ENCODE results near the gene SLC16A4.

Gene SLC16A4

GRCh38 chr1:110433213-110433612 is 42.4 kb upstream of the SLC16A4 start:
- POLR2A ChIA-PET = no interaction called here

DNA sequence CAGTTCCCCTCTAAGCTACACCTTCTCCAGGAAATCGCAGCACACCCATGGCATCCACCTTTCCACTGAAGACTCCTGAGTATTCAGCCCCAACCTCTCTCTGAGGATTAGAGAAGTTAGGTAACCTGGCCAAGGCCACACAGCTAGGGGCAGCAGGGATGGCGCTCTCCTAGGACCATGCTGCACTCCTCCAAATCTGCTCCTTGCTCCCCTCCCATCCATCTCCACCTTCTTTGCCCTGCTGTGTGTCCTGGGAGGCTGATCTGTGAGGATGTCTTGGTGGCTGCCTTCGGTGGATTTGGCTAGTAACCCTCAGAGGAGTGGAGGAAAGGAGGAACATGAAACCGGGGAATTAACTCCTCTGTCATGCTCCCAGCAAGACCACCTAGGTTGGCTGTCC is 40.1 kb upstream of the SLC16A4 start:
- TF ChIP-seq, protein P1, sequence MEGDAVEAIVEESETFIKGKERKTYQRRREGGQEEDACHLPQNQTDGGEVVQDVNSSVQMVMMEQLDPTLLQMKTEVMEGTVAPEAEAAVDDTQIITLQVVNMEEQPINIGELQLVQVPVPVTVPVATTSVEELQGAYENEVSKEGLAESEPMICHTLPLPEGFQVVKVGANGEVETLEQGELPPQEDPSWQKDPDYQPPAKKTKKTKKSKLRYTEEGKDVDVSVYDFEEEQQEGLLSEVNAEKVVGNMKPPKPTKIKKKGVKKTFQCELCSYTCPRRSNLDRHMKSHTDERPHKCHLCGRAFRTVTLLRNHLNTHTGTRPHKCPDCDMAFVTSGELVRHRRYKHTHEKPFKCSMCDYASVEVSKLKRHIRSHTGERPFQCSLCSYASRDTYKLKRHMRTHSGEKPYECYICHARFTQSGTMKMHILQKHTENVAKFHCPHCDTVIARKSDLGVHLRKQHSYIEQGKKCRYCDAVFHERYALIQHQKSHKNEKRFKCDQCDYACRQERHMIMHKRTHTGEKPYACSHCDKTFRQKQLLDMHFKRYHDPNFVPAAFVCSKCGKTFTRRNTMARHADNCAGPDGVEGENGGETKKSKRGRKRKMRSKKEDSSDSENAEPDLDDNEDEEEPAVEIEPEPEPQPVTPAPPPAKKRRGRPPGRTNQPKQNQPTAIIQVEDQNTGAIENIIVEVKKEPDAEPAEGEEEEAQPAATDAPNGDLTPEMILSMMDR (IDR thresholded peaks at IDR 0.05; ENCODE audit: control extremely low read depth, extremely low read depth, low read depth, missing control alignments) = no peak
- no peak for DNase-seq (ENCODE audit: extremely low spot score)
- POLR2A ChIA-PET = no interaction called here
- CTCF ChIA-PET = interaction anchor here (1.1 to 3.0 kb wide), 8 partner anchors 15 to 234 kb away, joined by 3 to 11 read pairs (median 4); partner anchors contain the start of gene RBM15

More at GRCh38 chr1:110433213-110433612, 42.4 kb upstream of the SLC16A4 start:
- CTCF ChIA-PET = interaction anchor here (0.6 to 1.1 kb wide), 5 partner anchors 21 to 237 kb away, joined by 3 to 6 read pairs (median 3); no protein-coding TSS in a partner anchor
- DNase-seq (ENCODE audit: extremely low spot score) = no peak
- TF ChIP-seq, protein P1 (IDR thresholded peaks at IDR 0.05; ENCODE audit: control extremely low read depth, extremely low read depth, low read depth, missing control alignments) = no peak

GRCh38 chr1:110430366-110430765 is 39.5 kb upstream of the SLC16A4 start:
- TF ChIP-seq, protein P1 (IDR thresholded peaks at IDR 0.05; ENCODE audit: control extremely low read depth, extremely low read depth, low read depth, missing control alignments) = no peak
- ChIA-PET CTCF (interaction anchor here (1.0 to 3.0 kb wide), 11 partner anchors 8 to 234 kb away, joined by 3 to 14 read pairs (median 5); partner anchors contain the start of gene RBM15), POLR2A (no interaction called here)
- no peak for DNase-seq (ENCODE audit: extremely low spot score)

- DNase-seq (ENCODE audit: extremely low spot score) = no peak
- ChIA-PET CTCF (interaction anchor here (1.2 to 3.0 kb wide), 9 partner anchors 8 to 31 kb away, joined by 3 to 14 read pairs (median 5); no protein-coding TSS in a partner anchor), POLR2A (no interaction called here)
- TF ChIP-seq, protein P1 (IDR thresholded peaks at IDR 0.05; ENCODE audit: control extremely low read depth, extremely low read depth, low read depth, missing control alignments) = no peak
Measured at GRCh38 chr1:110428946-110429345, 38.1 kb upstream of the SLC16A4 start.

GRCh38 chr1:110426854-110427253 is 36.0 kb upstream of the SLC16A4 start:
- CTCF ChIA-PET = interaction anchor here (1.8 to 2.0 kb wide), 2 partner anchors 14 to 15 kb away, joined by 5 to 12 read pairs; no protein-coding TSS in a partner anchor
- POLR2A ChIA-PET = no interaction called here
- DNase-seq (ENCODE audit: extremely low spot score) = no peak
- TF ChIP-seq, protein P1 (IDR thresholded peaks at IDR 0.05; ENCODE audit: control extremely low read depth, extremely low read depth, low read depth, missing control alignments) = no peak

DNA sequence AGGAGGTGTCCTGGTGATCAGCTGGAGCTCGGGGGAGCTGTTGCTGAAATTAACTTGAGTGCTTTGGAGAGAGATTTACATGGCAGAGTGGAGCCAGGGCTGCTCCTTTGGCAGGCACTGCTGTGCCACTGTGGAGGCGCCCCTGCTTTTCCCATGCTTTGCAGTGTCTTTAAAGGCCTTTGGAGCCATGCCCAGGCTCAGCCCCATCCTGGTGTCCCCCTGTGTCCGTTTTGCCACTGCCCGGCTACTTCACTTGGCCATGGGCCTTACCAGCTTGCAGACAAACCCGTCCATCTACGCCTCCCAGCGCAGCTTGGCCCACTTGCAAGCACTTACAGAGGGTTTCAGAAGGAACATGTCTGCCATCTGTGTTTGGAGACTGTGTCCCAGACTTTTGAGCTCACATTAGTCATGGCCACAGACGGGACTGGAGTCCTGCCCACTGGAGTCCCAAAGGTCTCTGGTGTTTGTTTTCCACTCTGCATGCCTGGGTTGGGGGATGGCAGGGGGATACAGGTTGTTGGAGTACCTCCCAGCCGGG is 34.9 kb upstream of the SLC16A4 start:
- POLR2A ChIA-PET = interaction anchor here (0.5 kb wide), 1 partner anchor 26 kb away, joined by 11 read pairs; no protein-coding TSS in a partner anchor

More for the DNA sequence above, 34.9 kb upstream of the SLC16A4 start:
- CTCF ChIA-PET = interaction anchor here (1.5 to 1.8 kb wide), 2 partner anchors 14 to 35 kb away, joined by 4 to 5 read pairs; no protein-coding TSS in a partner anchor
- TF ChIP-seq, protein P1 (IDR thresholded peaks at IDR 0.05; ENCODE audit: control extremely low read depth, extremely low read depth, low read depth, missing control alignments) = no peak
- DNase-seq (ENCODE audit: extremely low spot score) = no peak
